Measurements from ENCODE around the gene FBLL1.

- no peak for TF ChIP-seq MAX (IDR thresholded peaks at IDR 0.05; ENCODE audit: low read depth, low read length)
- TF ChIP-seq CTCF (IDR thresholded peaks at IDR 0.05; ENCODE audit: low read depth, low read length) = no peak
- TF ChIP-seq MYC (IDR thresholded peaks at IDR 0.05; ENCODE audit: low read depth, low read length) = no peak
- peak; percentile 51 for TF ChIP-seq POLR2A (IDR thresholded peaks at IDR 0.05; ENCODE audit: extremely low read depth, insufficient read length)
These were observed 49.7 kb downstream of the FBLL1 start, which contains the start of gene PANK3 for GRCh38 chr5:168578538-168579487.

All from NB4 (cell line).